ENCODE measurements around the gene ANKS1B.

The ANKS1B gene

DNA sequence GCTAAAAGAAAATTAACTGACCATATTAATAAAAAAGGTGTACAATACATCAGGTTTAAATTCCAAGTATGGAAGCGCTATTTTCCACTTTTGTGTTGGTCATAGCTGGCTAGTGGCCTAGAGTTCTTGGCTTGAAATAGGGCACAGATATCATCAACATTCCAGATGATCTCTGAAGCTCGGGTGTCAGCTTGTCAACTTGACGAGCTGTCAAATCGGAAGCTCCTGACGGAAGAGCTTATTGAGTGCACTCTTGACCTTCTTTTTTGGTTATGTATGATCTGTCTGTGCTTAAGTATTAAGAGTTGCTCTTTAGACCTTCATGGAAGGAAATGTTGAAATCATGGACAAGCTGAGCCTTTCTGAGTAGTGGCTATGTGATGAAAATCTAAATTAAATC lies 1161.7 kb downstream of the ANKS1B start:
- no peak for TF ChIP-seq CTCF (conservative IDR thresholded peaks at IDR 0.05; ENCODE audit: low read depth)
- POLR2A ChIA-PET (ENCODE audit: low non-redundant PET): no interaction called here
- no peak for DNase-seq (ENCODE audit: low spot score)
- CTCF ChIA-PET: interaction anchor here (0.5 kb wide), 1 partner anchor 60 kb away, joined by 6 read pairs; no protein-coding TSS in a partner anchor
- H3K27ac ChIP-seq: no peak overlapping the region

DNA sequence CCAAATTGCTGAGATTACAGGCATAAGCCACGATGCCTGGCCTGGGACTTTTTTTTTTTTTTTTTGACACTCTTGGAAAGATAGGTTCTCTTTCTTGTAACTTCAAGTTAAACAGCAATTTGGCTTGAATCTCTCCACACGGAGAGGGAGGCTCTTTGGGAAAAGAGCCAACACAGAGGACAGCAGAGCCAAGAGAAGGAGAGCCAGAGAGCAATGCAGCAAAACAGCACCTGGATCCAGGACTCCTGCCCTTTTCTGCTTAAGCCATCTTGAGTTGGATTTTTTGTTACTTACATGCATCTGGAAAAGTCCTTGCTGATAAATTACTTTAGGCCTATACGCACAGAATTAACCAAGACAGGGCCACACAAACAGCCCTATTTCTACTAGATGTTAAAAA lies 1162.9 kb downstream of the ANKS1B start:
- TF ChIP-seq CTCF (conservative IDR thresholded peaks at IDR 0.05; ENCODE audit: low read depth): no peak
- ChIA-PET POLR2A (ENCODE audit: low non-redundant PET) (no interaction called here), CTCF (no interaction called here)
- no peak for DNase-seq (ENCODE audit: low spot score)
- no peak overlapping the region for H3K27ac ChIP-seq

GRCh38 chr12:98821232-98821631 lies 1163.5 kb downstream of the ANKS1B start:
- no peak overlapping the region for H3K27ac ChIP-seq
- no peak for DNase-seq (ENCODE audit: low spot score)
- ChIA-PET POLR2A (ENCODE audit: low non-redundant PET) (no interaction called here), CTCF (no interaction called here)
- no peak for TF ChIP-seq CTCF (conservative IDR thresholded peaks at IDR 0.05; ENCODE audit: low read depth)

DNA sequence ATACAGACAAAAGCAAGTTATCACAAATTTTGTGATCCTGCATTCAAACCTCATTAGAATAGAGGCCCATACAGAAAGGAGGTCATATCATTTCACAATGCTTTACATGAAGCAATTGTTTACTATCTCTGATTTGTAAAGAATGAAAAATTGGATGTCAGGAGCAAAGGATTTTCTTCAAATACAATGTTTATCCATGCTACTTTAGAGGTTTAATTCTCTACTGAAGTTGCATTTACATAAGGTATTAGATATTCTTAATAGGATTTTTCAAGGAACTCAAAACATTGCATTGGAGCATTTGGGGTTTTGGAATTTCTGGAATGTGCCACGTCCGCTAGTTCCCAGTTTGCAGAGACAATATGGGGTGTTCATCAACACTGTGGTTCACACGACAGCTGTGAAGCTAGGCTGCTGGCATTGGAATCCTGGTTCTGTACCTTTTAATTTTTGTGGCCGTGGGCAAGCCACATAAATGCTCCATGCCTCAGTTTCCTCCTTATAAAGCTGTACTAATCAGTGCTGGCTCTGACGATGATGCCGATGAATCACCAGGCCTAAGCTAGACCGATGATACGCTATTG lies 1164.8 kb downstream of the ANKS1B start:
- H3K27ac ChIP-seq: no peak overlapping the region
- no peak for DNase-seq (ENCODE audit: low spot score)
- POLR2A ChIA-PET (ENCODE audit: low non-redundant PET): no interaction called here
- CTCF ChIA-PET: no interaction called here
- no peak for TF ChIP-seq CTCF (conservative IDR thresholded peaks at IDR 0.05; ENCODE audit: low read depth)

- TF ChIP-seq CTCF (conservative IDR thresholded peaks at IDR 0.05; ENCODE audit: low read depth): no peak
- CTCF ChIA-PET: no interaction called here
- DNase-seq (ENCODE audit: low spot score): no peak
- no peak overlapping the region for H3K27ac ChIP-seq
- POLR2A ChIA-PET (ENCODE audit: low non-redundant PET): no interaction called here
These were observed 1165.7 kb downstream of the ANKS1B start for GRCh38 chr12:98819071-98819470.

DNA sequence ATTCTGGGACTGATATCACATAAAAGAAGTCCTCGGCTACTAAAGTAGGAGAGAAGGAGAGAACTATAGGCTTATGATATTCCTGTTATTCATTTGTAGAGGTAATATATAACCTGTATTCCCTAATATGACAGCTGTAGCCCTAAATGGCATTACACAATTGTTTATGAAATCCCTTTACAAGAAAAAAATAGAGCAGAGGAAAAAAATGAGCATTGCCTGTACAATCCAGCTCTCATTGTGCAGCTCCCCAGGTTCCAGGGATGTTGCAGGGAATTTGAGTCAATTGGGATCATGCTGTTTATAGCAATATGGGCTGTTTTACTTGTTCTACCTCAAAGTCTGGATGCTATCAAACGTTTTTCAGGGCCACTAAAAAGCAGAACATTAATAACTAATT lies 1166.5 kb downstream of the ANKS1B start:
- no peak overlapping the region for H3K27ac ChIP-seq
- ChIA-PET CTCF (no interaction called here), POLR2A (ENCODE audit: low non-redundant PET) (no interaction called here)
- no peak for TF ChIP-seq CTCF (conservative IDR thresholded peaks at IDR 0.05; ENCODE audit: low read depth)
- DNase-seq (ENCODE audit: low spot score): no peak

DNA sequence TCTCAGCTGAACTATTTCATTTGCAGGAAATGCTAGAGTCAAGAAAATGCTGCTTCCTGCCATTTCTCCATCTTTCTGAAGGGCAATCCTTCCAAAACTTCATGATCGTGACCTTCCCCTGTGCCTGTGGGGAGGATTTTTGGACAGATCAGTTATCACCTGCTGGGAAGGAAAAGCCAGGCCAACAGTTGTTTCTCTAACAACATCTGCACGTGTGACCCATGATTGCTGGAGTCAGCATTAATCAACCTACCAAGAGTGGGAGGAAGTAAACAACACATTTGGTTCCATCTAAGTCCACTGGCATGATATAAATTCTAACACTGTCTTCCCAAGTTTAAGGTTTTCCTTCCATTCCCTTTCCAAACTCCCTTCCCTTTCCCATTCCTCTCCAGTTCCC lies 1167.0 kb downstream of the ANKS1B start:
- no peak for DNase-seq (ENCODE audit: low spot score)
- ChIA-PET CTCF (no interaction called here), POLR2A (ENCODE audit: low non-redundant PET) (no interaction called here)
- H3K27ac ChIP-seq: no peak overlapping the region
- no peak for TF ChIP-seq CTCF (conservative IDR thresholded peaks at IDR 0.05; ENCODE audit: low read depth)
